NCI-H2196 (cell line): ENCODE data around the gene NDRG3.
"Not testable (repeated sequence)": the region's sequence is repeated elsewhere in the genome, so short reads cannot be mapped to it uniquely, and the experiment has no call there.

Experiments used
- DNase-seq: peaks from one replicate; lab custom pipeline; 2025; ENCODE audit not compliant: unreplicated experiment; lab: John Stamatoyannopoulos, UW

The NDRG3 gene

GRCh38 chr20:36613974-36614373 lies 131.9 kb downstream of the NDRG3 start:
- peak; percentile 89 for DNase-seq

DNA sequence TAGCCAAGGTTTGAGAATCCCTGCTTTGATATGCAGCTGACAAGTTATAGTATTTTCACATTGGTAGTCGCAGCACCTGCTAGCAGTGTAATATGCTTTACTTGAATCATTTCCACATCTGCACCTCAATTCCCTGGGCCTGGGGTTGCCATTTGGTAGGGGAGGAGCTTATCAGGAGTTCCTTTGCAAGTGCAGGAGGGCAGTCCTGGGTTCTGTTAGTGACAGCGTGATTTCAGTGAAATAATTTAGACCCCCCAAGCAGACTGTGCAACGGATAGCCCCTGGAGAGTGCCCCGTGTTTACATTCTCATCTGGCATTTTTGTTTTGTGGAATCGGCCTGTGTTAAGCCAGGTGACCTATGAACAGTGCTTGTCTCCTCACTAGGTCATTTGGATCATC lies 134.3 kb downstream of the NDRG3 start:
- DNase-seq = no peak

GRCh38 chr20:36608388-36608728 lies 137.5 kb downstream of the NDRG3 start:
- DNase-seq = not testable (repeated sequence)

DNA sequence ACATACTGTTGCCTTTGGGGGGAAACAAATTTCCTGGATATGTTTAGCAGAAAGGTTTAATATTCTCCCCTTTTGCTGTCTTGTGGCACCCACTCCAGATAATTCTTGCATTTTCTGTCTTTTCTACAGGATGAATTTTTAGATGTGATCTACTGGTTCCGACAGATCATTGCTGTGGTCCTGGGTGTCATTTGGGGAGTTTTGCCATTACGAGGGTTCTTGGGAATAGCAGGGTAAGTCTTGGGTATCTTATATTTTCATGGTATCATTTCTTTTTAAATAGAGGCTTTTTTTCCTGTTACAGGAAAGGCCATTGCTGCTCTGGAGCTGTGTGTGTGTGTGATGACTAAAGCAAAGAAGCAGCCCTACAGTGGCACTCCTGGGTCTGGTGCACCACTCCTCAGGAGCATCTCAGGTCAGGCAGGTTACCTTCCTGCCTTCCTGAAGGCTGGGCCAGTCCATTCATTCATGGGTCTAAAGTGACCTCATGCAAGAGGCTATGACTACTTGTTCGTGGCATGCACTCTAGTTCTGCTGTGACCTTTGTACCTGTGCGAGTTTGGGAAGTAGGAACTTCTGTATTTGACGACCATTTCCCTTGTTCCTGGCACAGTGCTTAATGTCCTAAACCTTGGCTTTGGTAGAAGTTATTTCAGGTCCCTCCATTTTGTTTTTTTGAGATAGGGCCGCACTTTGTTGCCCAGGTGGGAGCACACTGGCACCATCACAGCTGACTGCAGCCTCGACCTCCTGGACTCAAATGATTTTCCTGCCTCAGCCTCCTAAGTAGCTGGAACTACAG lies 138.1 kb downstream of the NDRG3 start:
- no peak for DNase-seq

DNA sequence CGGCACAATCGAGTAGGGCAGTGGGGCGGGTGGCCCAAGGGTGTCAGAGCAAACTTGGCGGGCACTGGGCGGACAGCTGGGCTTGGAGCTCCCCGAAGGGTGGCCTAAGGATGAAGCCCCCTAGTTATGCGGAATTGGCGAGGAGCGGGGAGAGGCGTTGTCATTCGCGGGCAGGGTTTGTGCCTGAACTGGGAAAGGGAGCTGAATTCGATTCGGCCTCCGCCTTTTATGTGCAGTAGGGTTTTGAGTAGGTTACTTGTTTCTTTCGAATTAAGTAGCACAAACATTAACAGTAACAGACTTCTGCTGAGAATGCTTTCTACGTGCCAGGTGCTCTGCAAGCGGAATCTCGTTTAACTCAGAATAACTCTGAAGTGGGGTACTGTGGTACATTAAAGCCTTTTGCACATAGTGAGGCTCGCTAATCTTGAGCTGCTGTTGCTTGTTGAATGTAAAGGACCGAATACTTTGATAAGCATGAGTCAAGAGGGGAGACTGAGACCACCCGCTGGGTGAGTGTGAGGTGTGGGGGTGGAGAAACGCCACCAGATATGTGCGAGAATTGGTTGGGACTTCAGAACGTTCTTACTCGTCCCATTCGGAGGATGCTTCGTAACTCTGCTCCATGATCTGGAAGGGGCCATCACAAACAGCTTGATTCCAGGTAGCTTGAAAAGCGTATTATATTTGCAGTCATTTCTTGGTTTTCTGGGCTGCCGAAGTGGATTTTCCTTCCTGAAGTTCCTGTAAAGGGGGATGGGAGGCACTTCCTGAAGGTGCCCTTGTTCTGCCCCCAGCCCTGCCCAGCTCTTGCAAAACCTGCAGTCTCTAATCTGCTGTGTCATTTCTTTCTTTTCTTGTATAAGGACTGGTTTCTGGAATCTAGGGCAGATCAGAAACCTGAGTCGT lies 139.5 kb downstream of the NDRG3 start:
- DNase-seq = no peak

DNA sequence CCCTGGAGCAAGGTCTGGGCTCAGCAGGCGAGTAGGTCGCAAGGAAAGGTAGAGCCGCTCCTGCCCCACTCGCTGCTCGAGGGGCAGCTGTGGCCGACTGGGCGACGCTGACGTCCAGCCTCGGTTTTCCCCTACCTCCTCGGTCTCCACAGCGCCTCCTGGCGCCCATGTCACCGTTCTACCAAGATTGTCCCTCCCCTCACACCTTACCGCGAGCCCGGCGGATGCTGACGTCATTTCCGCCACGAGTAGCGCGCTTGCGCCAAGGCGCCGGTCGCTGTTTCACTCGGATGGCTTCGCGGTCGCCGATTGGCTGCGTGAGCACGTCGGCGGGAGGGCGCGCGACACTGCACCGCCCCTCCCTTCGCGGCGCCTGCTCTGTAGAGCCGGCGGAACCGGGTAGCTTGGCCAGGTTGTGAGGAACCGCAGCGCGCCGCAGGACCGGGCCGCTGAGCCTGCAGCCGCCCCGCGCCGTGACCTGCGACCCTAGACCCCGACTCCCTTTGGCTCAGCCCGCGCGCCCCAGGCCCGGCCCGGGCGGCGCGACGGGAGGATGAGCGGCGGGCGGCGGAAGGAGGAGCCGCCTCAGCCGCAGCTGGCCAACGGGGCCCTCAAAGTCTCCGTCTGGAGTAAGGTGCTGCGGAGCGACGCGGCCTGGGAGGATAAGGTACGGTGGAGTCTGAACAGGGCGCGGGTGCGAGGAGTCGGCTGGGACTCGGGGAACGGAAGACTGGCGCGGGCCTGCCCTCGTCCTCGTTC lies 140.3 kb downstream of the NDRG3 start, which contains the start of gene RAB5IF:
Gene RAB5IF (plus strand): TSS at position 381 of the 759 bp plus-strand sequence. CDS start 173 bp downstream, at position 554.
- peak; percentile 100 for DNase-seq

DNA sequence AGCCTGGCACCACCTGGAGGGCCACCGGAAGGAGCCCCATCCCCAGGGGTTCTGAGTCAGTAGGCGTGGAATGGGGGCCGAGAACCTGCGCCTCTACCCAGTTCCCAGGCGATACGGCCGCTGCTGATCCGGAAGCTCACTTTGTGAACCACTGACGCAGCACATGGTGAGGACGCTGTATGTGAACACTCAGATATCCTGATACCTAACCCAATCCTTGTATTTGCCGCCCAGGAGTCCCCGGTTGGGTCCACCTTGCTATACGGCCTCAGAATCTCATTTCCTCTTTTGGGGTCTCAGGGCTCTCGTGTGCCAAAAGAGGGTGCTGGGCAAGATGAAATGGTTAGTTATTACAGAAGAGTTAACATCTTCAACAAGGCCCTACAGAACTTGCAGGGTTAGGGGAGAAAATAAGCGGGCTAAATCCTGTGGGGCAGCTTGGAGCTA lies 140.9 kb downstream of the NDRG3 start:
- no peak for DNase-seq
